GM08714 (cell line): ENCODE measurements around the gene KHNYN.
"Not testable (repeated sequence)": the region's sequence is repeated elsewhere in the genome, so short reads cannot be mapped to it uniquely, and the experiment has no call there.

Experiments used
- H3K4me3 ChIP-seq: fragments of 200-500 bp; sonication (Bioruptor generic); 2 replicates; pipeline ENCODE4 v1.5.1; 2014; ENCODE audit warnings: mild to moderate bottlenecking, low read length, inconsistent platforms
- ZNF274 ChIP-seq: IDR thresholded peaks from 2 replicates; pipeline ENCODE4 v1.6.1; 2012; ENCODE audit warnings: mild to moderate bottlenecking, low read depth, low read length

KHNYN gene

DNA sequence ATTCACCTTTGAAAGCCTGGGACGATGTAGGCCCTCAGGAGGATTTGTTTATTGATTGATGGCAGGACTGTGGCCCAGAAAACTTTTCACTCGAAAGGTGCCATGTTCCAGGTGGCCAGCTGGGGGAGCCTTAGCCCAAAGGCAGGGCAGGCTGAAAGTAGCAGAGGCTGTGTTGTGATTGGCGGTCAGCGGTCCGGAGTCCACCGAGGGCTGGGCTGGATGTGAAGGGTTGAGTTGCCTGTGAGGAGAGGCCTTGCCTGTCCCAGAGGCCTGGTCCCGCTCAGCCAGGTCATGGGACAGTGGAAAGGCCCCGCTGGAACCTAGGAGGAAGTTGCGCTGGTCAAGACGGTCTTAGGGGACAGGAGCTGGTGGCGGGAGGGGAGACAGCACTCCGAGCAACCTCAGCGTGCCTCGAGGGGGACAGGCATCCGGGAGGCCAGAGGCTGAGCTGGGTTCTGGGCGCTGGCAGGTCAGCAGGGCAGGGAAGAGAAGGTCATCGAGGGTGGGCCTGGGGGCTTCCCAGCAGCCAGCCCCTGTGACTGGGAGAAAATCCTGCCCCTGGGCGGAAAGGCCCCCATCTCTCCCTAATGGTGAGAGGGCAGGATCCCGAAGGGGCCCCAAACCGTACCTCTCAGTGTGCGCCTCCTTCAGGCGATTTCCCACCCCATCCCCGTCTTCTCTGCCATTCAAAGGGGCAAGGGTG, 52.0 kb downstream of the KHNYN start:
- TF ChIP-seq ZNF274: no peak
- H3K4me3 ChIP-seq: no peak overlapping the region

DNA sequence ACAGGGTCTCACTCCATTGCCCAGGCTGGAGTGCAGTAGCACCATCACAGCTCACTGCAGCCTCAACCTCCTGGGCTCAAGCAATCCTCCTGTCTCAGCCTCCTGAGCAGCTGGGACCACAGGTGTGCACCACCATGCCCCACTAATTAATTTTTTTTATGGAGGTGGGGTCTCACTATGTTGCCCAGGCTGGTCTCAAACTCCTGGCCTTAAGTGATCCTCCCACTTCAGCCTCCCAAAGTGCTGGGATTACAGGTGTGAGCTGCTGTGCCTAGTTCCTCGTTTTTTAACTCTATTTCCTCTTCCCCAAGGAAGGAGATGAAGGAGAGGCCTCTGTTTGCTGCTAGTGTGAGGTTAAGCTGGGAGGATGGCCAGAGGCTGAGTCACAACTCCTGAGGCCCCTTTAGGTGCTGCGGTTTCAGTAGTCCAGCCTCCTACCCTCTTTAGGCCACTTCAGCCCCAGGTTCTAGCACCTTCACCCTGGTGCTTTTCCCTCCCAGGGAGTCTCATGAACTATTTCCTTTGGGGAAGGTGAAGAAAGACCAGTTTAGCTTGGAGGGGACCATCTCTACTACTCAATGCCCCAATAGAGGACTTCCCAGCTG, 53.0 kb downstream of the KHNYN start:
- H3K4me3 ChIP-seq: not testable (repeated sequence)

DNA sequence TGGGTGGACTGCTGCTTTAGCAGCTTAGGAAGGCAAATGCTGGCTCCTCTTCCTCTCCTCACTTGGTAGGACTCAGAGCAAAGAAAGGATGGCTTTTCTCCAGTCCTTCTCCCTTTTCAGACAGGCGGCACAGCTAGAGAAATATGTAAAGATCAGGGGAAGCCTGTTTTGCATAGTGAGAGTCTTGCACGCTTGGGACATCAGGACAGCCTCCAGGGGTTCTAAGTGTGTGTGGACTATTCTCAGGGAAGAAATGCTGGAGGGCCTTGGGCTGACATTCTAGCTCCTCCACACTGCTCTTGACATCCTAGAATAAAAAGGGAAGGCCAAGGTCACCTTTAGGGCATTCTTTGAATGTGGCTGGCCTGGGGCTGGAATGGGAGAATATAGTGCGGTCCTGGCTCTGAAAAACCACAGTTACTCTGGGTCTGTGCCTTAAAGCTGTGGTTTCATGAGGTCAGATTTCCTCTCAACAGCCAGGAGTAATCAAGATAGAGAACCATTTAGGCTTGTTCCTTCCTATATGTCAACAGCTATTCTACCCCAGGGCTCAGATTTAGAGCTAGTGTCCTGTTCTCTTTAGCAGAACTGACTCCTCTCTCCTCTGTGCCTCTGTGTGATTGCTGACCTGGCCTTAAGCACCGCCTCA, 54.0 kb downstream of the KHNYN start:
- TF ChIP-seq ZNF274: no peak

More for the DNA sequence above, 54.0 kb downstream of the KHNYN start:
- no peak overlapping the region for H3K4me3 ChIP-seq
